Activated CD8-positive, alpha-beta T cell treated with anti-CD3 and anti-CD28 coated beads for 36 hours (primary cell): Measurements from ENCODE around the gene CCDC93. TPM values are rescaled to one million over a fixed set of nuclear protein-coding genes. Genes with fewer than 3 reads are reported as not detected.

ENCODE experiments used
- ATAC-seq: fragments of 200-7000 bp; cut with Tn5 transposase; one replicate; pipeline ENCODE4 v1.10.0; 2021; ENCODE audit warnings: mild to moderate bottlenecking, moderate library complexity
- CTCF ChIA-PET: fragments of 350-600 bp; sonication (Branson Sonifier 250); formaldehyde crosslinking; loops from one replicate; lab custom pipeline; 2021; ENCODE audit warnings: antibody characterized with exemption; lab: Charles Lee
- POLR2A ChIA-PET: fragments of 350-600 bp; sonication (Branson Sonifier 250); formaldehyde crosslinking; loops from one replicate; lab custom pipeline; 2021; ENCODE audit warnings: antibody characterized with exemption; lab: Charles Lee
- DNase-seq: peaks from one replicate; pipeline ENCODE4 v3.0.0-alpha.2; 2020
- H3K27ac Mint-ChIP-seq: one replicate; pipeline ENCODE4 v1.8.0; 2021; ENCODE audit warnings: mild to moderate bottlenecking, mixed read lengths
- H3K27me3 Mint-ChIP-seq: one replicate; pipeline ENCODE4 v1.8.0; 2021; ENCODE audit warnings: mixed read lengths
- H3K36me3 Mint-ChIP-seq: one replicate; pipeline ENCODE4 v1.8.0; 2021; ENCODE audit warnings: low read depth, mixed read lengths
- H3K4me1 Mint-ChIP-seq: one replicate; pipeline ENCODE4 v1.8.0; 2021; ENCODE audit warnings: low read depth, mixed read lengths
- H3K4me3 Mint-ChIP-seq: one replicate; pipeline ENCODE4 v1.8.0; 2021; ENCODE audit warnings: mild to moderate bottlenecking, moderate library complexity, mixed read lengths
- H3K9me3 Mint-ChIP-seq: one replicate; pipeline ENCODE4 v1.8.0; 2021; ENCODE audit warnings: mixed read lengths
- intact Hi-C: fragments of 100-400 bp; cut with micrococcal nuclease; formaldehyde crosslinking; loops from one replicate; pipeline ENCODE4 v1.10.0; 2022
- total RNA-seq, 2 experiments: library from RNA; stranded (reverse); gene quantifications; one replicate each; pipeline ENCODE4 v1.2.3, GENCODE V29; 2021
- TF ChIP-seq, protein P1 (sequence below): fragments of 200-600 bp; IDR thresholded peaks from one replicate; pipeline ENCODE4 v1.8.0; 2022; ENCODE audit warnings: antibody characterized with exemption, mild to moderate bottlenecking

The CCDC93 gene, protein sequence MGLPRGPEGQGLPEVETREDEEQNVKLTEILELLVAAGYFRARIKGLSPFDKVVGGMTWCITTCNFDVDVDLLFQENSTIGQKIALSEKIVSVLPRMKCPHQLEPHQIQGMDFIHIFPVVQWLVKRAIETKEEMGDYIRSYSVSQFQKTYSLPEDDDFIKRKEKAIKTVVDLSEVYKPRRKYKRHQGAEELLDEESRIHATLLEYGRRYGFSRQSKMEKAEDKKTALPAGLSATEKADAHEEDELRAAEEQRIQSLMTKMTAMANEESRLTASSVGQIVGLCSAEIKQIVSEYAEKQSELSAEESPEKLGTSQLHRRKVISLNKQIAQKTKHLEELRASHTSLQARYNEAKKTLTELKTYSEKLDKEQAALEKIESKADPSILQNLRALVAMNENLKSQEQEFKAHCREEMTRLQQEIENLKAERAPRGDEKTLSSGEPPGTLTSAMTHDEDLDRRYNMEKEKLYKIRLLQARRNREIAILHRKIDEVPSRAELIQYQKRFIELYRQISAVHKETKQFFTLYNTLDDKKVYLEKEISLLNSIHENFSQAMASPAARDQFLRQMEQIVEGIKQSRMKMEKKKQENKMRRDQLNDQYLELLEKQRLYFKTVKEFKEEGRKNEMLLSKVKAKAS
- 10 to 100 TPM; 24.5 to 25.4 TPM for total RNA-seq

- H3K27me3 Mint-ChIP-seq, result no peaks in the 10 kb centered on the region
- no peaks in the 10 kb centered on the region for H3K36me3 Mint-ChIP-seq
- H3K9me3 Mint-ChIP-seq, result no peaks in the 10 kb centered on the region
- peak; percentile 92 for ATAC-seq
- TF ChIP-seq, protein P1, sequence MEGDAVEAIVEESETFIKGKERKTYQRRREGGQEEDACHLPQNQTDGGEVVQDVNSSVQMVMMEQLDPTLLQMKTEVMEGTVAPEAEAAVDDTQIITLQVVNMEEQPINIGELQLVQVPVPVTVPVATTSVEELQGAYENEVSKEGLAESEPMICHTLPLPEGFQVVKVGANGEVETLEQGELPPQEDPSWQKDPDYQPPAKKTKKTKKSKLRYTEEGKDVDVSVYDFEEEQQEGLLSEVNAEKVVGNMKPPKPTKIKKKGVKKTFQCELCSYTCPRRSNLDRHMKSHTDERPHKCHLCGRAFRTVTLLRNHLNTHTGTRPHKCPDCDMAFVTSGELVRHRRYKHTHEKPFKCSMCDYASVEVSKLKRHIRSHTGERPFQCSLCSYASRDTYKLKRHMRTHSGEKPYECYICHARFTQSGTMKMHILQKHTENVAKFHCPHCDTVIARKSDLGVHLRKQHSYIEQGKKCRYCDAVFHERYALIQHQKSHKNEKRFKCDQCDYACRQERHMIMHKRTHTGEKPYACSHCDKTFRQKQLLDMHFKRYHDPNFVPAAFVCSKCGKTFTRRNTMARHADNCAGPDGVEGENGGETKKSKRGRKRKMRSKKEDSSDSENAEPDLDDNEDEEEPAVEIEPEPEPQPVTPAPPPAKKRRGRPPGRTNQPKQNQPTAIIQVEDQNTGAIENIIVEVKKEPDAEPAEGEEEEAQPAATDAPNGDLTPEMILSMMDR, result no peak
- DNase-seq, result peak; percentile 84
- intact Hi-C loops, result no loop called here
- peak within 1 kb of the TSS; percentile 97 for H3K4me3 Mint-ChIP-seq
- POLR2A ChIA-PET, result interaction anchor here (0.6 to 1.1 kb wide), 3 partner anchors 12 to 200 kb away, joined by 3 read pairs; partner anchors contain the start of gene DDX18
- peaks cover 42% of the 10 kb centered on the region for H3K4me1 Mint-ChIP-seq
- H3K27ac Mint-ChIP-seq, result peak within 1 kb of the TSS; percentile 90
- CTCF ChIA-PET, result interaction anchor here (0.6 to 3.4 kb wide), 4 partner anchors 10 to 199 kb away, joined by 3 to 33 read pairs (median 6); partner anchors contain the start of gene DDX18
Observed at GRCh38 chr2:118013724-118014491, at the start of gene CCDC93. Gene CCDC93 (minus strand): TSS chr2:118014070. CDS start chr2:118013995, 75 bp downstream.

DNA sequence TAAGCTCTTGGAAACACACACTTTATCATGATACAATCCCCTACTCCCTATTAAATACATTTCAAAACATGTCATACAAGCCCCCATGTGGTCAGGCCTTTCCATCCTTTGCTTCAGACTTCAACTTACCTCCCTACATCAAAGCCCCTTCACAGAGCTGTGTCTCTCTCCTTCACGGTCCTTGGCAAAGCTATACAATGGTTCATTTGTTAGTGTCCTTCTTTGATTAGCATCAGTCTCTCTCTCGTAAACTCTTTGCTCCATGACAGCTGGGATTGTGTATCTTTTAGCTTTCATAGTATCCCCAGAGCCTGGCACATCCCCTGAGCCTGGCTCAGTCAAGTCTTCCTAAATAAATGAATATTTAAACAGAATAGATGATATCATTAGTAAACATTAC lies 48.8 kb upstream of the CCDC93 start:
- Mint-ChIP-seq H3K4me3 (no peak overlapping the region), H3K36me3 (no peaks in the 10 kb centered on the region), H3K9me3 (no peaks in the 10 kb centered on the region), H3K27ac (no peak overlapping the region), H3K27me3 (peaks cover 23% of the 10 kb centered on the region), H3K4me1 (peaks cover 6% of the 10 kb centered on the region)
- intact Hi-C loops, result no loop called here
- TF ChIP-seq, protein P1, result no peak
- ATAC-seq (no peak), DNase-seq (no peak)
- ChIA-PET POLR2A (interaction anchor here (1.0 kb wide), 1 partner anchor 124 kb away, joined by 3 read pairs; no protein-coding TSS in a partner anchor), CTCF (interaction anchor here (1.3 to 6.0 kb wide), 3 partner anchors 16 to 41 kb away, joined by 3 to 39 read pairs (median 4); no protein-coding TSS in a partner anchor)

GRCh38 chr2:118062048-118062447 lies 48.2 kb upstream of the CCDC93 start:
- TF ChIP-seq, protein P1, result no peak
- Mint-ChIP-seq H3K4me1 (peaks cover 6% of the 10 kb centered on the region), H3K27ac (no peak overlapping the region), H3K4me3 (no peak overlapping the region), H3K36me3 (no peaks in the 10 kb centered on the region), H3K9me3 (no peaks in the 10 kb centered on the region), H3K27me3 (peaks cover 23% of the 10 kb centered on the region)
- intact Hi-C loops, result no loop called here
- CTCF ChIA-PET, result interaction anchor here (1.5 to 6.0 kb wide), 2 partner anchors 15 to 29 kb away, joined by 4 to 39 read pairs; no protein-coding TSS in a partner anchor
- POLR2A ChIA-PET, result interaction anchor here (1.0 kb wide), 1 partner anchor 124 kb away, joined by 3 read pairs; no protein-coding TSS in a partner anchor
- ATAC-seq (no peak), DNase-seq (no peak)

- intact Hi-C loops, result no loop called here
- H3K27me3 Mint-ChIP-seq, result peaks cover 23% of the 10 kb centered on the region
- CTCF ChIA-PET, result interaction anchor here (1.2 to 6.0 kb wide), 5 partner anchors 10 to 58 kb away, joined by 4 to 39 read pairs (median 5); no protein-coding TSS in a partner anchor
- ATAC-seq, result no peak
- H3K36me3 Mint-ChIP-seq, result no peaks in the 10 kb centered on the region
- H3K4me3 Mint-ChIP-seq, result no peak overlapping the region
- peak; percentile 4 for DNase-seq
- POLR2A ChIA-PET, result interaction anchor here (0.6 to 1.0 kb wide), 2 partner anchors 125 to 1433 kb away, joined by 3 read pairs; no protein-coding TSS in a partner anchor
- no peaks in the 10 kb centered on the region for H3K9me3 Mint-ChIP-seq
- TF ChIP-seq, protein P1, result peak; percentile 30
- H3K4me1 Mint-ChIP-seq, result peaks cover 6% of the 10 kb centered on the region
- no peak overlapping the region for H3K27ac Mint-ChIP-seq
Observed at GRCh38 chr2:118061135-118061955, 47.5 kb upstream of the CCDC93 start.
